T-helper 2 cell treated with Interferon-gamma antibody and Interleukin-4, amounts not matched to agents 5 μg/mL and 100 μg/mL, for 36 hours (primary cell): ENCODE results near the gene SRP14.
A peak's percentile ranks its signal among the peaks of the same experiment; 100 is the strongest.

Experiments used
- DNase-seq: peaks from one replicate; pipeline ENCODE4 v3.0.0; 2021; ENCODE audit warnings: low spot score
- H3K27ac Mint-ChIP-seq: one replicate; pipeline ENCODE4 v1.8.0; 2021; ENCODE audit warnings: mild to moderate bottlenecking, mixed read lengths
- H3K27me3 Mint-ChIP-seq: one replicate; pipeline ENCODE4 v1.8.0; 2021; ENCODE audit warnings: low read depth, mixed read lengths
- H3K36me3 Mint-ChIP-seq: one replicate; pipeline ENCODE4 v1.8.0; 2021; ENCODE audit warnings: low read depth, mixed read lengths
- H3K4me1 Mint-ChIP-seq: one replicate; pipeline ENCODE4 v1.8.0; 2021; ENCODE audit warnings: low read depth, mixed read lengths
- H3K4me3 Mint-ChIP-seq: one replicate; pipeline ENCODE4 v1.8.0; 2022; ENCODE audit warnings: mild to moderate bottlenecking, moderate library complexity, mixed read lengths
- H3K9me3 Mint-ChIP-seq: one replicate; pipeline ENCODE4 v1.8.0; 2021; ENCODE audit warnings: mixed read lengths

Gene SRP14

GRCh38 chr15:40048926-40049475 is 10.0 kb upstream of the SRP14 start:
- Mint-ChIP-seq H3K27me3 (no peaks in the 10 kb centered on the region), H3K9me3 (no peaks in the 10 kb centered on the region), H3K4me3 (no peak overlapping the region), H3K4me1 (peaks cover 63% of the 10 kb centered on the region), H3K27ac (peak overlapping the region; percentile 43), H3K36me3 (peaks cover 6% of the 10 kb centered on the region)
- DNase-seq = no peak

DNA sequence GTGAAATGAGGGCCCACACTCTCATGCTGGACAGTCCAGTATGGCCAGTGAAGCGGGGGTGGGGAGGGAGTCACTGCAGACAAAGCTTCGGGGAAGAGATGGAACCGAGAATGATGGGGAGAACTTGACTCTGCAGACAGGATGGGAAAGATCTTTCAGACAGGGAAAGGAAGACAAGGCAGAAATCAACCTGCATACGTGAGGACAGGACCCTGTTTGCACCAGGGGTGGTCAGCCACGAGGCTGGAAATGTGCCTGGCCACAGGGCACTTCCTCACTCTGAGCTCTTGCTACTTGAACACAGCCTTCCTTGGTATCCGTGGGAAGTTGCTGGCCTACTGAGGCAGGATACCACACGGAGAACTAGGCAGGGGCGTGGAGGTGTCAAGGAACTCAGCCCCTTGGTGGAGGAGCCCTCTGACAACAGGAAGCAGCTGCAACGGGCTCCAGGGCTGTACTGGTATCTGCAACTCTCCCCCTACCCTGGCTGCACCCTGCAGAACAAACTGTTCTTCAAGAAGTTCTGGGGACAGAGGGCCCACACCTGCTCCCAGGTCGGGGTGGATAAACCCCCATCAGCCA is 9.3 kb upstream of the SRP14 start:
- Mint-ChIP-seq H3K4me3 (peak overlapping the region; percentile 70), H3K27ac (peak overlapping the region; percentile 95), H3K27me3 (no peaks in the 10 kb centered on the region), H3K4me1 (peaks cover 59% of the 10 kb centered on the region), H3K36me3 (peaks cover 6% of the 10 kb centered on the region), H3K9me3 (no peaks in the 10 kb centered on the region)
- DNase-seq = no peak

DNA sequence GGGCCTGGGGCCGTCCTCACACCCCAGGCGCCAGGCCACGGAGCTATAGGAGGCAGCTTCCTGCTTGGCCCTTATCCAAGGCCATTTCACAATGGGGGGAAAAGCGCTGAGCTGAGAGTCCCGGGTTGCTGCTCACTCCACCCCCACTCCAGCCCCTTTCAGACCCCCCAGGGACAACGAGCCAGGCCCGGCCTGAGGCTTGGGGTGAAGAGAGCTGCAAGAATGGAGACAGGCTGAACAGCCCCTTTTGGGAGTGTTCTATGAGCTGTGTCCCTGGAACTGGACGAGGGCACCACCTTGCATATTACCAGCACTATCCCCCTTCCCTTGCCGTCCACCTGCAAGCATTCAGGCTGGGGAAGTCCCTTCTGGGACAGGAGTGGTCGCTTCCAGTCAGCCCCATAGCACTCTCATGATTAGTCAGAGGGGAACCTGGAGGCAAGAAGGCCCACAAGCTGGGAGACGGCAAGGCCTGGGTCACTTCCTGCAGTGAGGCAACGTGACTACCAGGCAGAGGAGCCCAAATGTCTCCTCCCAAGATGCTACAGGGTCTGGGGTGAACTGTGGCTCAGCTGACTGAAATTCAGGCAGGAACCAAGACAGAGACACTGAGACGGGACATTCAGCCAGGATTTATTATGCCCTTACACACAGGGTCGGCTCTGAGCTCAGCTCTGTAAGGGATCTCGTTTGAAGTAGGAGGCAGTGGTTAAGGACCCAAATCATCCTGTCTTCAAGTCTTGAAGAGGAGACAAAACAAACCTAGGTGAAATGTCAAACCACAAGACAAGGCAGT is 8.6 kb upstream of the SRP14 start:
- H3K4me1 Mint-ChIP-seq = peaks cover 56% of the 10 kb centered on the region
- no peaks in the 10 kb centered on the region for H3K27me3 Mint-ChIP-seq
- H3K36me3 Mint-ChIP-seq = peaks cover 6% of the 10 kb centered on the region
- peak overlapping the region; percentile 70 for H3K4me3 Mint-ChIP-seq
- peak; percentile 76 for DNase-seq
- H3K27ac Mint-ChIP-seq = peak overlapping the region; percentile 95
- H3K9me3 Mint-ChIP-seq = no peaks in the 10 kb centered on the region

- H3K4me3 Mint-ChIP-seq = no peak overlapping the region
- H3K36me3 Mint-ChIP-seq = peaks cover 6% of the 10 kb centered on the region
- peak overlapping the region; percentile 95 for H3K27ac Mint-ChIP-seq
- no peak for DNase-seq
- H3K4me1 Mint-ChIP-seq = peaks cover 52% of the 10 kb centered on the region
- no peaks in the 10 kb centered on the region for H3K9me3 Mint-ChIP-seq
- no peaks in the 10 kb centered on the region for H3K27me3 Mint-ChIP-seq
Observed at GRCh38 chr15:40046721-40047414, 7.9 kb upstream of the SRP14 start.

DNA sequence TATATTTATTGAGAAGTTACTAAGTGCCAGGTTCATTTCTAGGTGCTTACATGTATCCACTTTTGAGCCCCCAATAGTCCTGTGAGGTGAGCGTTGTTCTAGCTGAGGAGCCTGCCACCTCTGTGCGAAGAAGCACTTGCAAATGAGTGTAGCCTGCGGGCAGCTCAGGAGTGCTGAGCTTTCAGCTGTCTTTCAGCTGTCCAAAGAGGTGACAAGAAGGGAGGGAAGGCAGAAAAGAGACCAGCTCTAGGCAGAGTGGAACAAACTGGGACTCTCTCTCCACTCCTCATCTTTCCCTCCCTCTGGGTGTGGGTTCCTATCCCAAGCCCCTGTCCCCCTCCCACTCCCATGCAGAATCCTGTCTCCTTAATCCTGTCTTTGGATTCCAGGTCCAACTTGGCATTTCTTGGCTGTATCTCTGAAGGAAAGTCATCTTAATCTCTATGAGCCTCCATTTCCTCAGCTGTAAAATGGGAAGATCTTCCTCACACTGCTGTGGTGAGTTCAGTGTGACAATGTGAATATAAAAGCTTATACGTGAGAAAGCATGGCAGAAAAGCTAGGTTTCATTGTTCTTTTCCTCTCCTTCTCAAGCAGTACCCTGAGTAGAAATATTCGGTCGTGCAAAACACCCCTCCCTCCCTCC is 6.7 kb upstream of the SRP14 start:
- H3K27ac Mint-ChIP-seq = peak overlapping the region; percentile 56
- peak overlapping the region; percentile 39 for H3K4me3 Mint-ChIP-seq
- no peak for DNase-seq
- no peaks in the 10 kb centered on the region for H3K27me3 Mint-ChIP-seq
- H3K36me3 Mint-ChIP-seq = peaks cover 6% of the 10 kb centered on the region
- H3K9me3 Mint-ChIP-seq = no peaks in the 10 kb centered on the region
- peaks cover 52% of the 10 kb centered on the region for H3K4me1 Mint-ChIP-seq

DNA sequence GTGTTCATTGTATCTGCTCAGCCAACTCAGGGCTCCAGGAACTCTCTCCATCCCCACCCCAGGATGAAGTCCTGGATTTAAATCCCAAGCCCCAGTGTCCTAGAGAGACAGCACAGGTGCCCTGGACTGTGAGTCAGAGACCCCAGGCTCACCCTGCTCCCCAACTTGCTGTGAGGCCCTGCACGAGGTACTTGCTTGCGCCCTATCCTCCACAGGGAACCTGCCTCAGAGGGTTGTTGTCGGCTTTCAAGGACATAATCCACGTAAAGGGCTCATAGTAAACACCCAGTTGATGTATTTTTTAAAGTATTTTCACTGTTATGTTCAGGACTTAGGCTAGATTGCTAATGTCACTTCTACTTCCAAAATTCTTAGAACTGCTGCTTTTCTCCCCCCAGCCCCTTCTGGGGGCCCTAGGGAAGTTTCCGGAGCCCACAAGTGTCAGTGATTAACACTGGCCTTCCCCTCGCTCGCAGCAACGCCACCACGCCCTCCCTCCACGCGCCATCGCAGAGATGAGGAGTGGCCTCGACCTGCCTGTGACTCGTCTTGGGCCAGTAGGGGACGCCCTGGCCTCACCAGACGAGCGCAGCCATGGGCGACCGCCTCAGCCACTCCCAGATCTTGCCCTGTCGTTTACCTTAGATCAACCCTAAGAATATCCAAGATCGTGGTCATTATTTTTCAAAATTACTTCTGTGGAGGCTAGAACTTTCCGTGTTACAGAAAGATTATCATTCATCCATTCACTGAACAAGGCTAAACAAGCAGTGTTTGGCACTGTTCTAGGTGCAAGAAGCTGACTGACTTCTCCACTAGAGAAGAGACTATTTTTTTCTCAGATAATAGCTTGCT is 6.0 kb upstream of the SRP14 start:
- Mint-ChIP-seq H3K27ac (peak overlapping the region; percentile 52), H3K4me3 (peak overlapping the region; percentile 39), H3K4me1 (peaks cover 56% of the 10 kb centered on the region), H3K27me3 (no peaks in the 10 kb centered on the region), H3K9me3 (no peaks in the 10 kb centered on the region), H3K36me3 (peaks cover 6% of the 10 kb centered on the region)
- DNase-seq = peak; percentile 88

- H3K27ac Mint-ChIP-seq = no peak overlapping the region
- no peak for DNase-seq
- H3K27me3 Mint-ChIP-seq = no peaks in the 10 kb centered on the region
- peaks cover 52% of the 10 kb centered on the region for H3K4me1 Mint-ChIP-seq
- no peak overlapping the region for H3K4me3 Mint-ChIP-seq
- H3K9me3 Mint-ChIP-seq = no peaks in the 10 kb centered on the region
- peaks cover 7% of the 10 kb centered on the region for H3K36me3 Mint-ChIP-seq
Observed at GRCh38 chr15:40043927-40044716, 5.1 kb upstream of the SRP14 start.

- Mint-ChIP-seq H3K36me3 (peaks cover 15% of the 10 kb centered on the region), H3K27me3 (no peaks in the 10 kb centered on the region), H3K4me3 (no peak overlapping the region), H3K4me1 (peaks cover 44% of the 10 kb centered on the region), H3K9me3 (no peaks in the 10 kb centered on the region), H3K27ac (no peak overlapping the region)
- no peak for DNase-seq
Observed at GRCh38 chr15:40042791-40043320, 3.9 kb upstream of the SRP14 start.

GRCh38 chr15:40040770-40041169 is 1.8 kb upstream of the SRP14 start:
- Mint-ChIP-seq H3K27me3 (no peaks in the 10 kb centered on the region), H3K9me3 (no peaks in the 10 kb centered on the region), H3K4me3 (peak overlapping the region; percentile 95), H3K27ac (peak overlapping the region; percentile 82), H3K4me1 (peaks cover 45% of the 10 kb centered on the region), H3K36me3 (peaks cover 33% of the 10 kb centered on the region)
- no peak for DNase-seq

DNA sequence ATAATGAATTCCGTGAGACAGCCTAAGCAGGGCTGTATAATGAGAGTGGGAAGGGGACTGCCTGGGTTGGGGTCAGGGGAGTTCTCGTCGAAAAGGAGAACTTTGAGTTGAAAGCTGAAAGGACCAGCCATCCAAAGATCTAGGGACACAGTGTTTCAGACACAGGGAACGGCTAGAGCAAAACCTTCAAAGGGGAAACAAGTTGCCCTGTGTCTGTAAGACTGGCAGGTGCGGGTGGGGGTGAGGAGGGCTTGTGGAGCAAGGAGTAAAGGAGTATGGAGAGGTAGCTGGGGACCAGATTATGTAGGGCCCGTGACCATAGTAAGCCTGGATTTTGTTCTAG is 1.3 kb upstream of the SRP14 start:
- H3K27ac Mint-ChIP-seq = peak overlapping the region; percentile 82
- no peak for DNase-seq
- no peaks in the 10 kb centered on the region for H3K9me3 Mint-ChIP-seq
- no peaks in the 10 kb centered on the region for H3K27me3 Mint-ChIP-seq
- H3K36me3 Mint-ChIP-seq = peaks cover 36% of the 10 kb centered on the region
- peaks cover 42% of the 10 kb centered on the region for H3K4me1 Mint-ChIP-seq
- H3K4me3 Mint-ChIP-seq = peak overlapping the region; percentile 95

DNA sequence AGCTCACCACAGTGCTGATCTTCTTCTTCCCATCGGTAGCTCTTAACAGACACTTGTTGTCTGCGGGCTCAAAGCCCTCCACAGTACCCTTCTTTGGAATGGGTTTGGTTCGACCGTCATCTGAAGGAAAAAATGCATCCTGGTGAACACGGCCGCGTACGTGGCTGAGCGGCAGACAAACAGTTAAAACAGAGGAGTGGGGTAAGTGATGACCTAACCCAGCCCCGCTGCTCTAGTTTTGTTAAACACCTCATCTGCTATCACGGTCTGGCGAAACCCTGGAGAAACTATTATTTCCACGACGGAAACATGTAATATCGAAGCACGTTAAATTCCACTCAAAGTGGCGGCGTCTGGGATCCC is 725 bp downstream of the SRP14 start:
- Mint-ChIP-seq H3K4me3 (peak overlapping the region; percentile 95), H3K9me3 (no peaks in the 10 kb centered on the region), H3K36me3 (peaks cover 47% of the 10 kb centered on the region), H3K27me3 (no peaks in the 10 kb centered on the region), H3K4me1 (peaks cover 32% of the 10 kb centered on the region), H3K27ac (peak overlapping the region; percentile 97)
- no peak for DNase-seq

GRCh38 chr15:40037721-40038120 is 1.3 kb downstream of the SRP14 start:
- H3K27me3 Mint-ChIP-seq = no peaks in the 10 kb centered on the region
- peak overlapping the region; percentile 97 for H3K27ac Mint-ChIP-seq
- no peaks in the 10 kb centered on the region for H3K9me3 Mint-ChIP-seq
- DNase-seq = no peak
- H3K36me3 Mint-ChIP-seq = peaks cover 50% of the 10 kb centered on the region
- H3K4me1 Mint-ChIP-seq = peaks cover 32% of the 10 kb centered on the region
- H3K4me3 Mint-ChIP-seq = peak overlapping the region; percentile 95
